Measurements from ENCODE around the gene GPC5.

- TF ChIP-seq ZNF232 (CRISPR knock-in tag; IDR thresholded peaks at IDR 0.05) (no peak), DNMT1 (IDR thresholded peaks at IDR 0.05) (no peak), CTCF (IDR thresholded peaks at IDR 0.05 in 2 of 3, conservative IDR thresholded peaks at IDR 0.05 in 1 of 3; ENCODE audit: insufficient read depth in 2 of 3, low read depth in 1 of 3, low read length in 3 of 3) (no peak)
These were observed 991.8 kb downstream of the GPC5 start for GRCh38 chr13:92390217-92390616.
